HG03571 (cell line): Measurements from ENCODE around the gene KCNT1.

ENCODE experiments used
- ATAC-seq: cut with Tn5 transposase; IDR thresholded peaks from one replicate; pipeline ENCODE4 v1.9.1; 2021; ENCODE audit not compliant: unreplicated experiment

KCNT1 gene

DNA sequence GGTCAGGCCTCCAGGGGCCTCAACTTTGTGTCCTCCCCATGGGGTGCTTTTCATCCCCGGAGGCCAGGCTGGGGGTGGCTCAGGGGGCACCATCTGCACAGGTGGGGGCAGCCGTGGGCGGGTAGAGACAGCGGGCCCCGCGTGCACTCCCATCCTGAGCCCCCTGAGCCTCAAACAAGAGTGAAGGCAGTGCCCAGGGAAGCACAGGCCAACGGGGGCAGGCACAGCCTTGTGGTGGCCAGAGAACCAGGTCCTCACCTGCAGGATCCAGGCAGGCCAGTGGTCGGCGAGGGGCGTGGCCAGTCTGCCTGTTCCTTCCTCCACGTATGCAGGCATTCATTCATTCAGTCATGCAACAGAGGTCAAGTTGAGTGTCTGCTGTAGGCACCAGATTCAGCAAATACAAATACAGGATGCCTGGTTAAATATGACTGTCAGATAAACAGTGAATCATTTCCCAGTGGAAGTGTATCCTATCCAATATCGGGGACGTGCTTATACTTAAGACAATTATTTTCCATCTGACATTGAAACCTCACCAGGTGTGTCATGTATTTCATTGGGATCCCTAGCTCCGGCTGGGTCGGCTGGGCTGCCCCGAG is 22.3 kb downstream of the KCNT1 start:
- no peak for ATAC-seq

GRCh38 chr9:135726138-135726853 is 24.3 kb downstream of the KCNT1 start:
- ATAC-seq: no peak

- ATAC-seq: no peak
Measured at GRCh38 chr9:135727257-135727875, 25.4 kb downstream of the KCNT1 start.

DNA sequence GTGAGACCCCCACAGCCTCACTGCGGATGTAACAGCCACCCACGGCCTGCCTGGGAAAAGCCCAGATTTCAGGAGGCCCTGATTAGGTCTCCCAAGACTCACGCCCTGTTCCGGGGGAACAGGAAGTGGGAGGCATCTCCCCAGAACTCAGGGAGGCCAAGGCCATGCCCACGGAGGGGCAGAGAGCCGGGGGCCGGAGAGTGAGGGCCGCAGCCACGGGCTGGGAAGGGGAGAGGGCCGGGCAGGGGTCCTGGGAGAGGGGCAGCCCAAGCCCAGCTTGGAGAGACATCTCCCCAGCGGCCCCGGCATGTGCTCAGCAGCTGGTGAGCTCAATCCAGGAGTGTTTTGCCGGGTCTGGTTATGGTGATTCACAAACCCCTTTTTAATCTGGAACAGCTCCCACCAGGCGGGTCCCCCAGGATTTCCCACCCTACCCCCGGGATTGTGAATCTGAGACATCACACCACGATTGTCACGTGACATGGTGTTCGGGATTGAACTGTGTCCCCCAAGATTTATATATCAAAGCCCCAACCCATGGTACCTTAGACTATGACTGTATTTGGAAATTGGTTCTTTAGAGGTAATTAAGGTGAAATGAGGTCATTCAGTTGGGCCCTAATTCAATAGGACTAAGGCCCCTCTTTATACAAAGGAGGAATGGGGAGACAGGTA is 26.6 kb downstream of the KCNT1 start:
- ATAC-seq: no peak

- no peak for ATAC-seq
Measured at GRCh38 chr9:135729480-135729879, 27.5 kb downstream of the KCNT1 start.

- no peak for ATAC-seq
Measured at GRCh38 chr9:135731454-135731853, 29.5 kb downstream of the KCNT1 start.

- ATAC-seq: no peak
Measured at GRCh38 chr9:135732569-135733257, 30.7 kb downstream of the KCNT1 start.

GRCh38 chr9:135734616-135735144 is 32.7 kb downstream of the KCNT1 start:
- ATAC-seq: no peak

DNA sequence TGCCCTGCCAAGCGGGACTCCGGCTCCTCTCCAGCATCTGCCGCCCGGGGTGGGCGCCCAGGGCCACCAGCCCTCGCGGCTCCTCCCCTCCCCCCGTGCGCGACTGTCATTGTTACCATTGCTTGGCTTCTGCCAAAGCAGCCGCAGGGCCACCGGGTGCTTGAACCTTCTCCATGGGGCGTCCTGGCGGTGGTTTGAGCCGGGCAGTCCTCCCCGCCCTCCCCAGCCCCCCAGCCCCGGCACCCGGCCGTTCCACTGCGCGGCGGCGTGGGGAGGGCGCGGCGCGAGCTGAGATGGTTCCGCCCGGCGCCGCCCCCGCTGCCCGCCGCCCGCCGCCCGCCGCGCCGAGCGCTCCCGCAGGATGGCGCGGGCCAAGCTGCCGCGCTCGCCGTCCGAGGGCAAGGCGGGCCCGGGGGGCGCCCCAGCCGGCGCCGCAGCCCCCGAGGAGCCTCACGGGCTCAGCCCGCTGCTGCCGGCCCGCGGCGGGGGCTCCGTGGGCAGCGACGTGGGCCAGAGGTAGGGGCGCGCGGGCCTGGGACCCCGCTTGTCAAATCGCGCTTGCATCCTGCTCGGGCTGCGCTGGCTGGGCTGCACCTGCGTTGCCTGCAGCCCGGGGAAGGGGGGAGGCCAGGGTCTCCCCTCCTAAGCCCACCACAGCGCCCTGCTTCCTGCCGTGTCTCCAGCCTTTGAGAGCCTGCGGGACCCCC is 34.4 kb downstream of the KCNT1 start:
- ATAC-seq: no peak

DNA sequence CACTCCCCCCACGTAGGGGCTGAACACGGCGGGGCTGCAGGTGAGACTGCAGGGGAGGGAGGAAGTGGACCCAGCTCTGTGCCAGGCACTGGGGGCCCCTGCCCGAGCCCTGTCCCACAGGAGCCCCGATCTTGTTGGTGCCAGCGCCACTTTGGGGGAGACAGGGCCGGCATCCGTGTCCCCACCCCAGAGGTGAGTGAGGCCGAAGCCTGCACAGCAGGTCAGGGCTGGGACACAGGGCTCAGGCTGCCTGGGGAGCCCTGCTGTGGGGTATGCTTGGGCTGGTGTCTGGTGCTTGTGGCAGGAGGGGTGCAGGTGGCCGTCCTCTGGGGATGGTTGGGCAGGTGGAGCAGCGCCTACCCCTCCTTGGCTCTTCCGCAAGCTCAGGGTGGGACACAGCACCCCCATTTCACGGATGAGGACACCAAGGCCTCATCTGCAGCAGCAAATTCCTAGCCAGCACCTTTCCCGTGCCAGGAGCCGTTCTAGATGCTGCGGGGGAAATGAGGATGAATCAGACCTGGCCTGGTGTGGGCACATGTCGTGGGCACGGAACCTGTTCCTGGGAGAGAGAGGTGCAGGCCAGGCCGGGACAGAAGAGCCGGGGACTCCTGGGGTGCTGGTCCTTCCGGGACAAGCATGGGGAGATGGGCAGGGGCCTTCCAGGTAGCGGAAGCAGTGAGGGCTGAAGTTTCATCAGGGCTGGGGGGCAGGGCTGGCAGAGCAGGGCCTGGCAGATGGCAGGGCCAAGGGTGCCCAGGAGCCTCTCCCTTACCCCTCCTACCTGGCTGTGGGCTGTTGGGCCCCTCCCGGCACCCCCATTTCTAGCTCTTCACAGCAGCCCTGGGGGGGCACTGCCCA is 35.2 kb downstream of the KCNT1 start:
- ATAC-seq: no peak

GRCh38 chr9:135737840-135738521 is 36.0 kb downstream of the KCNT1 start:
- no peak for ATAC-seq

DNA sequence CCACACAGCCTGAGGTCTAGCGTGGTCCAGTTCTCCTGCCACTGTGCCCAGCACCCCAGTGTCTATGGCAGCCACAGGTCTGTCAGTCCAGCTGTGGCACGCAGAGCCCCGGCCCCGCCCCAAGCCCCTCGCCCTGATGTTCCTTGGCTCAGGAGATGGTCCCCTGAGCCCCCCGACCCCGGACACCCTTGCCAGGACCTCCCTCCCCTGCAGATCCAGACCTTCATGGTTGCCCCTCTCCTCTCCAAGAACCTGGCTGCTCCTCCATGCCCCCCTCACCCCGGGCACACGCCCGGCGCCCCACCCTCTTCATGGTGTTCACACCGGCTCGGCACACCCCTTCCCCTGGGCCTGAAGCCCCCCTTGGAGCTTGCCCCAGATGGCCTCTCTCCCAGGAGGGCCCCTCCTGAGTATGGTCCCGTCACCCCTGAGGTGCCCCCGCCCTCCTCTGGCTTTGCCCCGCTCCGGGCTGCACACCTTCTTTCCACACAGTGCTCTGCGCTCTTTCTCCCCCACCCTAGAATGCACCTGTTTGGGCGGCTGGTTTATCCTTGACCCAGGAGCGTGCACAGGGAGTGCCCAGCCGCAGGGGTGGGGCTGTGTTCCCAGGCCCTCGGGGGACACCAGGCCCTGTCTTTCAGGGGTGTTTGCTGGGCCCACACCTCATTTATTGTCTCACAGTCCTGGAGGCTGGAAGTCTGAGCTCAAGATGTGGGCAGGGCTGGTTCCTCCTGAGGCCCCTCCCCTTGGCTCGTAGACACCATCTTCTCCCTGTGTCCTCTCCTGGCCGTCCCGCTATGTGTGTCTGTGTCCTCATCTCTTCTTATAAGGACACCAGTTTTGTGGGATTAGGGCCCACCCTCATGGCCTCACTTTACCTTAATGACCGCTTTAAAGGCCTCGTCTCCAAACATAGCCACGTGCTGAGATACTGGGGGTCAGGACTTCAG is 37.6 kb downstream of the KCNT1 start:
- no peak for ATAC-seq

- no peak for ATAC-seq
Measured at GRCh38 chr9:135741276-135742219, 39.6 kb downstream of the KCNT1 start.

- ATAC-seq: no peak
Measured at GRCh38 chr9:135743021-135743420, 41.0 kb downstream of the KCNT1 start.

GRCh38 chr9:135743546-135744332 is 41.8 kb downstream of the KCNT1 start:
- no peak for ATAC-seq
